Smooth muscle cell (in vitro differentiated cells): ENCODE measurements around the gene SCAF4. TPM values are rescaled to one million over a fixed set of nuclear protein-coding genes. Genes with fewer than 3 reads are reported as not detected.

Experiments
- DNase-seq: peaks from one replicate; lab custom pipeline; 2025; ENCODE audit not compliant: unreplicated experiment; lab: John Stamatoyannopoulos, UW
- H2AFZ ChIP-seq: fragments of 200-600 bp; sonication (generic); 2 replicates; pipeline ENCODE4 v1.6.0; 2016; ENCODE audit warnings: antibody characterized with exemption, low read depth, mild to moderate bottlenecking
- H3F3A ChIP-seq: fragments of 200-600 bp; sonication (generic); 2 replicates; pipeline ENCODE4 v1.6.0; 2017; ENCODE audit warnings: antibody characterized with exemption, low read depth
- H3K27ac ChIP-seq: fragments of 200-600 bp; sonication (generic); 2 replicates; pipeline ENCODE4 v1.5.1; 2016; ENCODE audit warnings: low read depth, mild to moderate bottlenecking
- H3K27me3 ChIP-seq: fragments of 200-600 bp; sonication (generic); 2 replicates; pipeline ENCODE4 v1.6.1; 2016; ENCODE audit warnings: low read depth, mild to moderate bottlenecking
- H3K36me3 ChIP-seq: fragments of 200-600 bp; sonication (generic); 2 replicates; pipeline ENCODE4 v1.5.1; 2016; ENCODE audit warnings: low read depth
- H3K4me1 ChIP-seq: fragments of 200-600 bp; sonication (generic); 2 replicates; pipeline ENCODE4 v1.5.1; 2016; ENCODE audit warnings: low read depth
- H3K4me2 ChIP-seq: fragments of 200-600 bp; sonication (generic); 2 replicates; pipeline ENCODE4 v1.6.0; 2016; ENCODE audit warnings: mild to moderate bottlenecking
- H3K4me3 ChIP-seq: fragments of 200-600 bp; sonication (generic); 2 replicates; pipeline ENCODE4 v1.5.1; 2016; ENCODE audit warnings: mild to moderate bottlenecking
- H3K79me2 ChIP-seq: fragments of 200-600 bp; sonication (generic); 2 replicates; pipeline ENCODE4 v1.6.0; 2016; ENCODE audit warnings: low read depth, mild to moderate bottlenecking
- H3K9ac ChIP-seq: fragments of 200-600 bp; sonication (generic); 2 replicates; pipeline ENCODE4 v1.6.0; 2016; ENCODE audit warnings: low read depth
- H3K9me3 ChIP-seq: fragments of 200-600 bp; sonication (generic); replicated peaks from 2 replicates; pipeline ENCODE4 v1.5.1; 2016; ENCODE audit warnings: low read depth
- H4K20me1 ChIP-seq: fragments of 200-600 bp; sonication (generic); 2 replicates; pipeline ENCODE4 v1.6.0; 2016; ENCODE audit warnings: low read depth
- CTCF ChIP-seq: fragments of 200-600 bp; sonication (generic); IDR thresholded peaks from 2 replicates; pipeline ENCODE4 v1.5.1; 2017; ENCODE audit warnings: borderline replicate concordance, mild to moderate bottlenecking, antibody characterized with exemption; ENCODE audit not compliant: insufficient read depth, poor library complexity, severe bottlenecking
- WGBS: methylation state at CpG from one replicate; pipeline ENCODE4 v1.1.7; 2016; ENCODE audit warnings: low lambda C conversion rate; 5-methylcytosine and 5-hydroxymethylcytosine counted together
- polyA plus RNA-seq: library from polyadenylated mRNA; unstranded; fragments of >200 nt; fragmentation: Nextera tagmentation; extraction: Ambion mirVana; gene quantifications from 2 replicates; pipeline ENCODE4 v1.2.1, GENCODE V29; 2016
- total RNA-seq: library from RNA; depleted of rRNA; stranded (reverse); fragments of >200 nt; gene quantifications from 2 replicates; pipeline ENCODE4 v1.2.3, GENCODE V29; 2014

Gene SCAF4
- total and polyA plus RNA-seq, 2 experiments from 2014 or later, result 8.7 to 21.8 TPM

GRCh38 chr21:31696424-31696823 is 35.5 kb downstream of the SCAF4 start:
- Histone ChIP-seq H3K79me2 (peaks cover 5% of the 10 kb centered on the region), H3K4me3 (no peak overlapping the region), H3K9me3 (no peaks in the 10 kb centered on the region), H3K4me1 (no peaks in the 10 kb centered on the region), H3K36me3 (peaks cover 40% of the 10 kb centered on the region), H3K27me3 (no peaks in the 10 kb centered on the region), H3K27ac (no peak overlapping the region), H2AFZ (no peak overlapping the region), H3K9ac (no peak overlapping the region), H3K4me2 (no peak overlapping the region), H4K20me1 (peaks cover 18% of the 10 kb centered on the region), H3F3A (peaks cover 2% of the 10 kb centered on the region)
- TF ChIP-seq CTCF, result no peak
- 97% methylated on average over 6 of the region's 6 CpGs for WGBS
- no peak for DNase-seq

- Histone ChIP-seq H3K4me2 (no peak overlapping the region), H4K20me1 (peaks cover 11% of the 10 kb centered on the region), H3K9me3 (no peaks in the 10 kb centered on the region), H3K27me3 (no peaks in the 10 kb centered on the region), H3K4me1 (no peaks in the 10 kb centered on the region), H3K27ac (no peak overlapping the region), H3F3A (peaks cover 2% of the 10 kb centered on the region), H3K79me2 (no peaks in the 10 kb centered on the region), H3K4me3 (no peak overlapping the region), H3K36me3 (peaks cover 27% of the 10 kb centered on the region), H3K9ac (no peak overlapping the region), H2AFZ (no peak overlapping the region)
- 98% methylated on average over 16 of the region's 16 CpGs for WGBS
- no peak for TF ChIP-seq CTCF
- no peak for DNase-seq
Measured at GRCh38 chr21:31693222-31693621, 38.7 kb downstream of the SCAF4 start.

- Histone ChIP-seq H3K36me3 (peaks cover 34% of the 10 kb centered on the region), H3K27ac (no peak overlapping the region)
Measured at GRCh38 chr21:31688603-31689368, 43.1 kb downstream of the SCAF4 start.

More at GRCh38 chr21:31688603-31689368, 43.1 kb downstream of the SCAF4 start:
- no peaks in the 10 kb centered on the region for H3K9me3 ChIP-seq
- DNase-seq, result no peak
- no peak for TF ChIP-seq CTCF
- H3K4me3 ChIP-seq, result no peak overlapping the region
- peaks cover 2% of the 10 kb centered on the region for H3F3A ChIP-seq
- no peaks in the 10 kb centered on the region for H3K79me2 ChIP-seq
- H3K4me1 ChIP-seq, result no peaks in the 10 kb centered on the region
- WGBS, result 97% methylated on average over 5 of the region's 5 CpGs
- no peak overlapping the region for H2AFZ ChIP-seq
- H3K9ac ChIP-seq, result no peak overlapping the region
- no peak overlapping the region for H3K4me2 ChIP-seq
- H3K27me3 ChIP-seq, result no peaks in the 10 kb centered on the region
- peaks cover 9% of the 10 kb centered on the region for H4K20me1 ChIP-seq
